Heart left ventricle (tissue), 16 donors: ENCODE measurements around the gene RHCG. TPM values are rescaled to one million over a fixed set of nuclear protein-coding genes. Genes with fewer than 3 reads are reported as not detected.

Experiments used
- ATAC-seq, 4 donors: fragments of 200-7000 bp; cut with Tn5 transposase; one replicate each; pipeline ENCODE4 v1.9.1; 2020 to 2022; ENCODE audit warnings: moderate library complexity in 4 of 4, mild to moderate bottlenecking in 3 of 4, moderate number of reproducible peaks in 1 of 4
- DNase-seq, 5 donors: peaks; one replicate each; pipeline ENCODE4 v3.0.0-alpha.2; 2020
- H3K27ac ChIP-seq, 12 donors: fragments of 200-600 bp; sonication (generic) in 4 of 12; one replicate each; pipeline versions ENCODE4 v1.5.0 to v1.8.0; 2016 to 2022; ENCODE audit warnings: mild to moderate bottlenecking in 2 of 12
- H3K27me3 ChIP-seq, 9 donors: fragments of 200-600 bp; sonication (generic) in 2 of 9; one replicate each; pipeline versions ENCODE4 v1.5.1 to v1.8.0; 2016 to 2022; ENCODE audit warnings: mild to moderate bottlenecking in 3 of 9
- H3K36me3 ChIP-seq, 9 donors: fragments of 200-600 bp; sonication (generic) in 2 of 9; one replicate each; pipeline versions ENCODE4 v1.5.0 to v1.8.0; 2018 to 2022; ENCODE audit warnings: mild to moderate bottlenecking in 2 of 9
- H3K4me1 ChIP-seq, 12 donors: fragments of 200-600 bp; sonication (generic) in 4 of 12; one replicate each; pipeline versions ENCODE4 v1.5.0 to v1.8.0; 2016 to 2022; ENCODE audit warnings: mild to moderate bottlenecking in 3 of 12
- H3K4me3 ChIP-seq, 12 donors: fragments of 200-600 bp; sonication (generic) in 4 of 12; one replicate each; pipeline versions ENCODE4 v1.5.0 to v1.8.0; 2017 to 2022; ENCODE audit warnings: mild to moderate bottlenecking in 9 of 12, moderate library complexity in 4 of 12
- H3K9me3 ChIP-seq, 12 donors: fragments of 200-600 bp; sonication (generic) in 4 of 12; one replicate each; pipeline versions ENCODE4 v1.5.0 to v1.8.0; 2016 to 2022; ENCODE audit warnings: mild to moderate bottlenecking in 1 of 12
- CTCF ChIP-seq, 12 donors: fragments of 200-600 bp; sonication (generic) in 4 of 12; IDR thresholded peaks; one replicate each; pipeline versions ENCODE4 v1.5.0 to v1.8.0; 2018 to 2022; ENCODE audit warnings: antibody characterized with exemption in 12 of 12, mild to moderate bottlenecking in 5 of 12
- POLR2A ChIP-seq, 2 donors: fragments of 450-650 bp; IDR thresholded peaks; one replicate each; pipeline ENCODE4 v1.6.1; 2017; ENCODE audit warnings: antibody characterized with exemption in 2 of 2, mild to moderate bottlenecking in 2 of 2, moderate library complexity in 2 of 2
- WGBS, 4 donors: extraction: QIAGEN DNeasy Blood & Tissue Kit in 2 of 4; methylation state at CpG; one replicate each; pipeline versions ENCODE4 v1.1.5 to v1.1.7; 2013 to 2018; 5-methylcytosine and 5-hydroxymethylcytosine counted together
- intact Hi-C, 10 donors: fragments of 100-400 bp; cut with DNase I; formaldehyde crosslinking; loops; one replicate each; pipeline versions ENCODE4 v1.11.1 to v1.14.2; 2022
- polyA plus RNA-seq, 2 donors: library from polyadenylated mRNA; stranded (reverse); fragments of 200-250 nt; gene quantifications; one replicate each; pipeline ENCODE4 v1.2.3, GENCODE V29; 2013
- total RNA-seq, 9 donors: library from RNA; depleted of rRNA in 2 of 9; stranded (reverse); fragments of >200 nt in 2 of 9; fragmentation: NEBNext Ultra II Directional in 3 of 9; extraction: Animal tissue kit (Norgen Biotek cat#: 25700) in 3 of 9; gene quantifications; one replicate each; pipeline versions ENCODE4 v1.1.0 to v1.2.4, GENCODE V29; 2016 to 2023
- donor health status: ischemic (EF 13 %, LVEDD 7.1; RV severe dilation, severe dysfunction).
- donor health status: healthy with polysubstance abuse.
- donor health status: DM: no; HTN: yes; CAD: no.
- donor health status: DM: no; HTN: no; CAD: no.
- donor health status: ischemic (EF 25% LVEDD 6.9; RV normal size, moderate dysfunction).
- donor health status: ischemic (EF 25% LVEDD 5.7; RV mildly dilated, moderate dysfunction).
- donor health status: healthy.
- donor health status: DM: yes; HTN: yes; CAD: no.
- donor health status: ischemic (EF 35%, LVEDD 5.7; RV mildly dilated, moderate dysfunction).
- donor health status: nonischemic (EF 11% LVEDD 7.7; RV severe dilation, severe dysfunction).
- donor health status: DM: yes; HTN: yes; CAD: no.
- donor health status: PGD.
- donor health status: ischemic (EF 29% LVEDD 5.4; RV normal size, mild dysfunction).
- donor health status: nonischemic (EF 23%, LVEDD 6.1; RV moderate dilation, normal function).

The RHCG gene
- total and polyA plus RNA-seq, 11 donors: 0.20 to 2.9 (median 0.76) TPM; not detected in 4

GRCh38 chr15:89452330-89452836 lies 44.0 kb downstream of the RHCG start:
- Histone ChIP-seq H3K9me3 (peaks cover 0 to 10% (median 2%) of the 10 kb centered on the region in 12 donors), H3K4me1 (no peaks in the 10 kb centered on the region), H3K27ac (no peak overlapping the region), H3K36me3 (no peaks in the 10 kb centered on the region), H3K4me3 (no peak overlapping the region), H3K27me3 (peaks cover 0 to 58% (median 22%) of the 10 kb centered on the region in 9 donors)
- DNase-seq (no peak), ATAC-seq (no peak)
- WGBS, 4 donors: 63 to 72% (median 67%) methylated on average over 7 to 8 of the region's 8 CpGs
- TF ChIP-seq CTCF (IDR thresholded peaks at IDR 0.05): no peak
- no peak for TF ChIP-seq POLR2A (IDR thresholded peaks at IDR 0.05)
- intact Hi-C loops: no loop called here

DNA sequence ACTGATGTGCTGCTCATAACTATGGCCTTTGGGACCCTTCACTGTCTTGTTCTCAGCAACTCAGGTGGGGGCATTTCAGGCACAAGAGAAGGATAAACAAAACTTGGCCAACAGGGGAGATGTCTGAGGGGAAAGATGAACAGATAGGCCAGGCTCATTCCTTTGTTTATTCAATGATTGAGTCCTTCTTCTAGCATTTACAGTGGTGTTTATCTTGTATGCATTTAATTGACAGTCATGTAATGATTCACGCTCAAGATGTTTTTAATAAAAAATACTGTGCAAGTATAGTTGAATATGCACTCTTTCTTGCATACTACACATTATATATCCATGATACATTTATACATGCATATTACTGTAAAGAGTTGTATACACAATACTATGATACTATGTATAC lies 44.5 kb downstream of the RHCG start:
- intact Hi-C loops: no loop called here

DNA sequence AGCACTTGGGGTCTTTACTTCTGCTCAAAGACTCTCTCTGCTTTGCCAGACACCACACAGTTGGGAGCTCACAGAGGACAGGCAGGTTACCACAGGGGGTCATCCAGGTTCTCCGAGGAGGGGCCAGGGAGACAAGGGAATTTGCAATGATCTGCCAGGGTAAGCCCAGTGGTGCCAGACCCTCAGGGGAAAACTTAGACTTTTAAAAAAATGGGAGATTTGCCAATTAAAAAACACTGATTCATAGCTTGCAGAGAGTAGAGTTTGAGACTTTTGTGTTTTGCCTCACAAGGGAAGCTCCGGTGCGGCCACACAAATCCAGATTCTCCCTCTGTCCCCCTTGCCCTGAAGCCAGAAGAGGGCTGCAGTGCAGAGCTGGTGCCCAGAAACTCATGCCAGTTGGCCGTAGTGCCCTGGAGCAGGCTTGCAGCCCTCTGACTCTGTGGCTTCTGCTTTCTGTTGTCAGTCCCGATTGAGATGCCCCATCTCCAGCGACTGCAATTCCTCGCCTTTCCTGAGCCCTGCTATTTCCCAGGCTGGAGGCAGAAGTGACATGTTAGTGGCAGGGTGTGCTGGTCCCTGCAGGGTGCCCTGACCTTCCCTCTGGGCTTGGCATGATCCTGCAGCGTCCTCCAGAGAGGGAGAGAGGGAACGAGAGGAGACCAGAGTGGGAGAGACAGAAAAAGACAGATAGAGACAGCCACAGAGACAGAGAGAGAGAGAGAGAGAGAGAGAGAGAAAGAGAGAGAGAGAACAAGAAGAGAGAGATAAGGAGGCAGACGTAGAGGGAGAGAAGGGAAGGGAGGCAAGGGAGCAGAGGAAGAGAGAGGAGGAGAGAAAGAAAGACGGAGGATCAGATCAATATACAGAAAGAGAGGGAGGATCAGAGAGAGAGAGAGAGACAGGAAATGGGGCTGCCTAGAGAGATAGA lies 46.0 kb downstream of the RHCG start:
- H3K4me1 ChIP-seq: no peaks in the 10 kb centered on the region
- intact Hi-C loops: no loop called here
- no peak for TF ChIP-seq POLR2A (IDR thresholded peaks at IDR 0.05)
- TF ChIP-seq CTCF (IDR thresholded peaks at IDR 0.05): no peak
- H3K36me3 ChIP-seq: no peaks in the 10 kb centered on the region
- ATAC-seq: no peak
- no peak overlapping the region for H3K27ac ChIP-seq
- WGBS, 4 donors: 23 to 24% (median 24%) methylated on average over 11 of the region's 11 CpGs
- no peaks in the 10 kb centered on the region for H3K9me3 ChIP-seq
- H3K27me3 ChIP-seq: peaks cover 0 to 64% (median 28%) of the 10 kb centered on the region in 9 donors
- no peak for DNase-seq
- no peak overlapping the region for H3K4me3 ChIP-seq

More for the DNA sequence above, 44.5 kb downstream of the RHCG start:
- Histone ChIP-seq H3K27ac (no peak overlapping the region), H3K9me3 (peaks cover 0 to 9% (median 0%) of the 10 kb centered on the region in 12 donors), H3K27me3 (peaks cover 0 to 58% (median 22%) of the 10 kb centered on the region in 9 donors), H3K36me3 (no peaks in the 10 kb centered on the region), H3K4me3 (no peak overlapping the region), H3K4me1 (no peaks in the 10 kb centered on the region)
- no peak for DNase-seq
- no peak for ATAC-seq
- WGBS, 4 donors: 86 to 97% (median 91%) methylated on average over 1 of the region's 1 CpG
- TF ChIP-seq CTCF (IDR thresholded peaks at IDR 0.05): no peak
- TF ChIP-seq POLR2A (IDR thresholded peaks at IDR 0.05): no peak

- H3K4me3 ChIP-seq: no peak overlapping the region
- no peaks in the 10 kb centered on the region for H3K9me3 ChIP-seq
- no peaks in the 10 kb centered on the region for H3K4me1 ChIP-seq
- WGBS, 4 donors: 8 to 23% (median 16%) methylated on average over 9 to 11 of the region's 11 CpGs
- DNase-seq (no peak), ATAC-seq (peak in 3 of 4 donors; percentile 39 to 86 (median 72))
- no peak overlapping the region for H3K27ac ChIP-seq
- peaks cover 0 to 71% (median 29%) of the 10 kb centered on the region in 9 donors for H3K27me3 ChIP-seq
- TF ChIP-seq CTCF (IDR thresholded peaks at IDR 0.05) (no peak), POLR2A (IDR thresholded peaks at IDR 0.05) (no peak)
- no peaks in the 10 kb centered on the region for H3K36me3 ChIP-seq
- intact Hi-C loops: loop anchor here in 1 of 10 donors (10.0 kb wide), 1 partner anchor 106 kb away; no protein-coding TSS in a partner anchor
These were observed 47.6 kb downstream of the RHCG start for GRCh38 chr15:89448825-89449224.
